ENCODE measurements around the gene PSMG4. TPM values are rescaled to one million over a fixed set of nuclear protein-coding genes. Genes with fewer than 3 reads are reported as not detected.

PSMG4 gene
- total RNA-seq, 1 donor from 2014 or later, result 23.9 TPM

GRCh38 chr6:3269281-3269975 lies 10.7 kb downstream of the PSMG4 start:
- H3K27me3 ChIP-seq, result no peaks in the 10 kb centered on the region
- H3K4me3 ChIP-seq, result no peak overlapping the region
- TF ChIP-seq CTCF (IDR thresholded peaks at IDR 0.05), result no peak
- no peaks in the 10 kb centered on the region for H3K9me3 ChIP-seq
- H3K27ac ChIP-seq, result no peak overlapping the region
- DNase-seq (ENCODE audit: low spot score in 2 of 2), result no peak
- intact Hi-C loops (cut with DNase I), result no loop called here
- peaks cover 25 to 45% of the 10 kb centered on the region in 2 donors for H3K36me3 ChIP-seq
- H3K4me1 ChIP-seq, result no peaks in the 10 kb centered on the region

- Histone ChIP-seq H3K4me1 (no peaks in the 10 kb centered on the region), H3K4me3 (no peak overlapping the region), H3K27ac (no peak overlapping the region), H3K9me3 (no peaks in the 10 kb centered on the region), H3K36me3 (peaks cover 24 to 39% of the 10 kb centered on the region in 2 donors), H3K27me3 (no peaks in the 10 kb centered on the region)
- intact Hi-C loops (cut with DNase I), result no loop called here
- no peak for DNase-seq (ENCODE audit: low spot score in 2 of 2)
- no peak for TF ChIP-seq CTCF (IDR thresholded peaks at IDR 0.05)
Observed at GRCh38 chr6:3270258-3270657, 11.5 kb downstream of the PSMG4 start.

GRCh38 chr6:3271756-3272155 lies 13.0 kb downstream of the PSMG4 start:
- intact Hi-C loops (cut with DNase I), result no loop called here
- no peak for TF ChIP-seq CTCF (IDR thresholded peaks at IDR 0.05)
- Histone ChIP-seq H3K27ac (no peak overlapping the region), H3K36me3 (peaks cover 24 to 39% of the 10 kb centered on the region in 2 donors), H3K4me3 (no peak overlapping the region), H3K9me3 (no peaks in the 10 kb centered on the region), H3K27me3 (no peaks in the 10 kb centered on the region), H3K4me1 (no peaks in the 10 kb centered on the region)
- DNase-seq (ENCODE audit: low spot score in 2 of 2), result no peak

- H3K4me3 ChIP-seq, result no peak overlapping the region
- no peak for DNase-seq (ENCODE audit: low spot score in 2 of 2)
- no peaks in the 10 kb centered on the region for H3K27me3 ChIP-seq
- no peaks in the 10 kb centered on the region for H3K9me3 ChIP-seq
- no peak overlapping the region for H3K27ac ChIP-seq
- intact Hi-C loops (cut with DNase I), result no loop called here
- H3K4me1 ChIP-seq, result no peaks in the 10 kb centered on the region
- H3K36me3 ChIP-seq, result peaks cover 24 to 38% of the 10 kb centered on the region in 2 donors
- TF ChIP-seq CTCF (IDR thresholded peaks at IDR 0.05), result no peak
Observed at GRCh38 chr6:3272911-3273547, 14.3 kb downstream of the PSMG4 start.

- Histone ChIP-seq H3K4me1 (no peaks in the 10 kb centered on the region), H3K9me3 (no peaks in the 10 kb centered on the region), H3K27ac (no peak overlapping the region), H3K36me3 (peaks cover 24 to 34% of the 10 kb centered on the region in 2 donors), H3K27me3 (no peaks in the 10 kb centered on the region), H3K4me3 (no peak overlapping the region)
- no peak for TF ChIP-seq CTCF (IDR thresholded peaks at IDR 0.05)
- no peak for DNase-seq (ENCODE audit: low spot score in 2 of 2)
- intact Hi-C loops (cut with DNase I), result no loop called here
Observed at GRCh38 chr6:3273707-3274521, 15.2 kb downstream of the PSMG4 start.
